ENCODE measurements around the gene SYT6. TPM values are rescaled to one million over a fixed set of nuclear protein-coding genes. Genes with fewer than 3 reads are reported as not detected.
"Not testable (repeated sequence)": the region's sequence is repeated elsewhere in the genome, so short reads cannot be mapped to it uniquely, and the experiment has no call there.

The SYT6 gene
- total RNA-seq, 3 donors from 2014 or later = 0.82 TPM; not detected in 2

DNA sequence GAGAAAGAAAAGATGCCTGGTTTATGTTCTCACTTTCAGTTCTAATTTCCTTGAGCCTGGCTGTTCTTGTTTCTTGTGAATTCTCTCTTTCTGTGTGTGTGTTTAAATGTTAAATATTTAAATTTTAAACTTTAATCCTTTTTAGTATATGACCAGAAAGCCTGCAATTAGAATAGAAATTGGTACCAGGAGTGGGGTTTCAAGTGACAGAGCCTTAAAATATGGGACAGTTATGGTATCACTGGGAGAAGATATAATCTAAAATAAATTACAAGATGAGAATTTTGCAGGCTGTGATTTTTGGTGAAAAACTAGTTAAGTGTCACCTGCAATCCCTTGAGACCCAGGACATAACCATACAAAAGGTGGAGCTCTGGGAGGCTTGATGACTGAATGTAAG lies 81.4 kb downstream of the SYT6 start:
- no peak for ATAC-seq
- intact Hi-C loops (cut with DNase I, micrococcal nuclease) = no loop called here
- no peak overlapping the region for H3K4me3 ChIP-seq

DNA sequence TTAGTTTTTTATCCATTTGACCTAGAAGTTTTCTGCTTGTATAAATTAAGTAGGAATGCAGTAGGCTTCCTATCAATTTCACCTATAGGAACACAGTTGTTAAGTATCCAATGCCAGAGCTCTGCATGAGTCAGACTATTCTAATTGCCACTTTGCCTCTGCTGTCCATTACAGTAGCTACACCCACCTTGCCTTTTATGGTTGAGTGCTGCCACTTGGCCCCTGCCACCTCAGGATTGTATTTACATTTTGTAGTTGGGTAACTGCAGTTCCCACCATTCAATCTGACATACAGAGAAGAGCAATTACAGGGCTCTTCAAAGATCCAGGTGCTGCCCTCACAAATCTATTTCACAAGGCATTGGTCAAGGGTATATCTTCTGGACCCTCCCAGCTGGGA lies 83.9 kb downstream of the SYT6 start:
- ATAC-seq; intact Hi-C loops (cut with DNase I, micrococcal nuclease); DNase-seq; H3K4me1 ChIP-seq (ENCODE audit: low read depth); H3K4me3 ChIP-seq; H3K36me3 ChIP-seq (ENCODE audit: low read depth): not testable (repeated sequence)
- H3K9me3 ChIP-seq = peaks cover 16% of the 10 kb centered on the region

More for the DNA sequence above, 81.4 kb downstream of the SYT6 start:
- Histone ChIP-seq H3K4me1 (ENCODE audit: low read depth) (no peaks in the 10 kb centered on the region), H3K36me3 (ENCODE audit: low read depth) (no peaks in the 10 kb centered on the region), H3K9me3 (peaks cover 16% of the 10 kb centered on the region)
- TF ChIP-seq, protein P1, sequence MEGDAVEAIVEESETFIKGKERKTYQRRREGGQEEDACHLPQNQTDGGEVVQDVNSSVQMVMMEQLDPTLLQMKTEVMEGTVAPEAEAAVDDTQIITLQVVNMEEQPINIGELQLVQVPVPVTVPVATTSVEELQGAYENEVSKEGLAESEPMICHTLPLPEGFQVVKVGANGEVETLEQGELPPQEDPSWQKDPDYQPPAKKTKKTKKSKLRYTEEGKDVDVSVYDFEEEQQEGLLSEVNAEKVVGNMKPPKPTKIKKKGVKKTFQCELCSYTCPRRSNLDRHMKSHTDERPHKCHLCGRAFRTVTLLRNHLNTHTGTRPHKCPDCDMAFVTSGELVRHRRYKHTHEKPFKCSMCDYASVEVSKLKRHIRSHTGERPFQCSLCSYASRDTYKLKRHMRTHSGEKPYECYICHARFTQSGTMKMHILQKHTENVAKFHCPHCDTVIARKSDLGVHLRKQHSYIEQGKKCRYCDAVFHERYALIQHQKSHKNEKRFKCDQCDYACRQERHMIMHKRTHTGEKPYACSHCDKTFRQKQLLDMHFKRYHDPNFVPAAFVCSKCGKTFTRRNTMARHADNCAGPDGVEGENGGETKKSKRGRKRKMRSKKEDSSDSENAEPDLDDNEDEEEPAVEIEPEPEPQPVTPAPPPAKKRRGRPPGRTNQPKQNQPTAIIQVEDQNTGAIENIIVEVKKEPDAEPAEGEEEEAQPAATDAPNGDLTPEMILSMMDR (IDR thresholded peaks at IDR 0.05) = no peak
- no peak for DNase-seq

DNA sequence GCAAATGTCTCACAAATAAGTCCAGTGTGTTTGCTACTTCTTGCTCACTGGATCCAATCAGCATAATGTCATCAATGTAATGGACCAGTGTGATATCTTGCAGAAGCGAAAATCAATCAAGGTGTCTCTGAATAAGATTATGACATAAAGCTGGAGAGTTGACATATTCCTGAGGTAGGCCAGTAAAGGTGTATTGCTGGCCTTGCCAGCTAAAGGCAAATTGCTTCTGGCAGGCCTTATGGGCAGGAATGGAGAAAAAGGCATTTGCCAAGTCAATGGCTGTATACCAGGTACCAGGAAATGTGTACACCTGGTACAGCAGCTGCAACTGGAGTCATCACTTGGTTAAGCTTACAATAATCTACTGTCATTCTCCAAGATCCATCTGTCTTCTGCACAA lies 85.0 kb downstream of the SYT6 start:
- H3K36me3 ChIP-seq (ENCODE audit: low read depth); ATAC-seq; H3K4me1 ChIP-seq (ENCODE audit: low read depth); intact Hi-C loops (cut with DNase I, micrococcal nuclease); H3K4me3 ChIP-seq; DNase-seq: not testable (repeated sequence)
- H3K9me3 ChIP-seq = peaks cover 16% of the 10 kb centered on the region

DNA sequence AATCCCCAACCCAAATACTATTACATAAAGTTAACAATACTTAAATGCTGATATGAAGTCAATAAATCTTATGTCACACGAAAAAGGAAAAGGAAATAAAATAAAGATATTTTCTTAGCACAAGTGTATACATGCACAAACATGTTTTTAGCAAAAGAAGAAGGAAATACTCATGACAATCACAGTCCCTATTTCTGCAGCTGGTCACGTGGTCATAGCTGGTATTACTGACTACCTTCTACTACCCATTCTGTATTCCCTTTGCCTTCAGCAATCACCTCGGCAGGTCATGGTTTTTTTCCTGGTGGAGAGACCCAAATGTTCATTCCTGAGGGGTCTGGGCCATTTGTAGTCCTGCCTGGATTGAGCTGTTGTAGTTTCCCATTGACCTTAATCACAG lies 88.0 kb downstream of the SYT6 start:
- H3K9me3 ChIP-seq; H3K4me1 ChIP-seq (ENCODE audit: low read depth); DNase-seq; H3K4me3 ChIP-seq; H3K36me3 ChIP-seq (ENCODE audit: low read depth); ATAC-seq; intact Hi-C loops (cut with DNase I, micrococcal nuclease): not testable (repeated sequence)

DNA sequence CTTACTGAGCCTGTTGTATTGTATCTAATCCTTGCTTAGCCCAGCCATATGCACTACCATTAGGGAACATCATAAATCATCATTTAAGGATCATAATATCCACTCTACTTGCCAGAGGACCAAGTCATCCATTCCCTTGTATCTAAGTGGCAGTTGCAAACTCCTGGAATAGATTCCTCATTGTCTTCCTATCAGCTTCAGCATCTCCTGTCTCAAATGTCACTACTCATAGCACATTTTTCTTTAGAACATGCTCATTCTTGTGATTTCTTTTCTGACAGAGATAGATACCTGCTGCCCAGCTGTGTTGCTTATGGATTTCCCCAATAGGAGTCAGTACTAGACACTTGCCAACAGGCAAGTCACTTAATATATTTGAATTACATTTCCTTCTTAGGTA lies 90.1 kb downstream of the SYT6 start:
- Histone ChIP-seq H3K9me3 (no peaks in the 10 kb centered on the region), H3K4me3 (no peak overlapping the region), H3K36me3 (ENCODE audit: low read depth) (no peaks in the 10 kb centered on the region), H3K4me1 (ENCODE audit: low read depth) (no peaks in the 10 kb centered on the region)
- DNase-seq (no peak), ATAC-seq (no peak)
- intact Hi-C loops (cut with DNase I, micrococcal nuclease) = no loop called here
- TF ChIP-seq, protein P1 (IDR thresholded peaks at IDR 0.05) = no peak

DNA sequence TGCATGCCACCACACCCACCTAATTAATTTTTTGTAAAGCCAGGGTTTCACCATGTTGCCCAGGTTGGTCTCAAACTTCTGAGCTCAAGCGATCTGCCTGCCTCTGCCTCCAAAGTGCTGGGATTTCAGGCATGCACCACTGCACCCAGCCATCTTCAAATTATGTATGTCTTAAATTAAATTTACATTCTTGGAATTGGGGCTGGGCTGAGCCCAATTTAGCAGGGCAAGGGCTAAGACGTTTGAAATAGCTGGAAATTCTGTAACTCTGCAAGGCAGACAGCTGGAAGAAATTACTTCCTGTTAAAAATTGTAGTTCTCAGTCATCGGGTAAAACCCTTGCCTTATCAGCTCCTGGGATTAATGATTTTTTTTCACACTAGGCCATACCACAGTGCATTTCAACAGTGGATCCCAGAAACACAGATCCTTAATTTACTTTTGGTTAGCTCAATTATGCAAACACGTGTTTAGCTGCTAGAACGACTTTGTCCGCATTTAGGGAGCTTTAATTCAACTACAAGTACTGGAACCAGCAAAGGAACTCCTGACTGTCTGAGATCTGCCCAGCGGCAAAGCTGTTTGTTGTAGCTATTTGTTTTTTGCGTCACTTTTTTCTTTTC lies 91.1 kb downstream of the SYT6 start:
- TF ChIP-seq, protein P1 (IDR thresholded peaks at IDR 0.05) = no peak
- Histone ChIP-seq H3K4me3 (no peak overlapping the region), H3K36me3 (ENCODE audit: low read depth) (no peaks in the 10 kb centered on the region), H3K9me3 (no peaks in the 10 kb centered on the region), H3K4me1 (ENCODE audit: low read depth) (no peaks in the 10 kb centered on the region)
- intact Hi-C loops (cut with DNase I, micrococcal nuclease) = no loop called here
- no peak for ATAC-seq
- DNase-seq = no peak

DNA sequence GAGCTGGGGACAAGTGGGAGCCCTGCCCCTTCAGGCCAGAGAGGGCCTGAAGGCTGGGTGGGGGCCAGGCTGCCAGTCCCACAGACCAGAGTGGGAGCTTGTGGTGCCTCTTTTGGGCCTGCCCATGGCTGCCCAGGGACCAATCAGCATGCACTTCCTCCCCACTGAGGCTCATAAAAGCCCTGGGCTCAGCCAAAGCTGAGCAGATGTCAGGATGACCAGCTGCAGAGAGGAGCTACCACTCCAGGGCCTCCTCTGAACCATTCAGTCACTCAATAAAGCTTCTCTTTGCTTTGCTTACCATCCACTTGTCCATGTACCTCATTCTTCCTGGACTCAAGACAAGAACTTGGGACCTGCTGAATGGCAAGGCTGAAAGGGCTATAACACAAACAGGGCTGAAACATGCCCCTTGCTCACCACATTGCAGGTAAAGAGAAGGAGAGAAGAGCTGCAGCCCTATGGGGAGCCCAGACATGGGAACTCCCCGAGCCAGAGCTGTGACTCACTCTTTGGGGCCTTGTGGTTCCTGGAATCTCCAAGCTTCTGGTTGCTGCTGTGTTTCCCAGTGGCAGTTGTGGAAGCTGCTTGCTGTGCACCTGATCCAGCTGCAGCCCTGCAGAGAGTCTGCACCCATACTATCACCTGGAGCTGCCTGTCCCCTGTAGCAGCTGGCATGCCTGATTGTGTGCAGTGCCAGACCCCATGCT lies 92.4 kb downstream of the SYT6 start:
- TF ChIP-seq, protein P1 (IDR thresholded peaks at IDR 0.05) = no peak
- no peaks in the 10 kb centered on the region for H3K4me1 ChIP-seq (ENCODE audit: low read depth)
- no peak overlapping the region for H3K4me3 ChIP-seq
- H3K36me3 ChIP-seq (ENCODE audit: low read depth) = no peaks in the 10 kb centered on the region
- ATAC-seq = no peak
- DNase-seq = no peak
- intact Hi-C loops (cut with DNase I, micrococcal nuclease) = no loop called here
- H3K9me3 ChIP-seq = no peaks in the 10 kb centered on the region

DNA sequence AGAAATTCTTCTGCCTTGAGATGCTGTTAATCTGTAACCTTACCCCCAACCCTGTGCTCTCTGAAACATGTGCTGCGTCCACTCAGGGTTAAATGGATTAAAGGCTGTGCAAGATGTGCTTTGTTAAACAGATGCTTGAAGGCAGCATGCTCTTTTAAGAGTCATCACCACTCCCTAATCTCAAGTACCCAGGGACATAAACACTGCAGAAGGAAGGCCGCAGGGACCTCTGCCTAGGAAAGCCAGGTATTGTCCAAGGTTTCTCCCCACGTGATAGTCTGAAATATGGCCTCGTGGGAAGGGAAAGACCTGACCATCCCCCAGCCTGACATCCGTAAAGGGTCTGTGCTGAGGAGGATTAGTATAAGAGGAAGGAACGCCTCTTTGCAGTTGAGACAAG lies 95.4 kb downstream of the SYT6 start:
- H3K4me3 ChIP-seq; ATAC-seq; H3K9me3 ChIP-seq; intact Hi-C loops (cut with DNase I, micrococcal nuclease); H3K4me1 ChIP-seq (ENCODE audit: low read depth); DNase-seq; H3K36me3 ChIP-seq (ENCODE audit: low read depth): not testable (repeated sequence)

All from mucosa of descending colon (tissue), 3 donors.